T follicular helper cell (primary cell): ENCODE measurements around the gene ZNF423.

Source experiments
- DNase-seq: peaks from one replicate; pipeline ENCODE4 v3.0.0-alpha.2; 2020; ENCODE audit warnings: low read depth

ZNF423 gene

DNA sequence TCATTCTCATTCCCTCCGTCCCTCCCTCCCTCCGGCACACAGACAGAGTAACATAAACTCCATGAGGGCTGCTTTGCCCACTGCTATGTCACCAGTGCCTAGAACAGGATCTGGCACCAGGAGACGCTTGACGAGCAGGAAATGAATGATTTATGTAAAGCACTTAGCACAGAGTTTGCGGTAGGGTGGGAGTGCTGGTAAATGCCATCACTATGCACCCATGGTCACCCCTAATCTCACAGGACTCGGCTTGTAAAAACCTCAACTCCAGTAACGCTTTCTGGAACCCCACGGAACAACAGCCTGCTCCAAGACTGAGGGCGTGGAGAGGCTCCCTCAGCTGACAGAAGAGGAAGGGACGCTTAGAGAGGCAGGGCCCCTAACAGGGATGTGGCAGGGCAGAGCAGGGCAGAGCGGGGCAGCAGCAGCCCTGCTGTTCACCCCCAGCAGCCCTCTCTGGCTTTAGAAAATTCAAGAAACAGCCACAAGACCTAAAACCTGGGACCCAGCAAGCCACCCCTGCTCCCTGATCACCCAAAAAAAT, 325.4 kb downstream of the ZNF423 start:
- no peak for DNase-seq

DNA sequence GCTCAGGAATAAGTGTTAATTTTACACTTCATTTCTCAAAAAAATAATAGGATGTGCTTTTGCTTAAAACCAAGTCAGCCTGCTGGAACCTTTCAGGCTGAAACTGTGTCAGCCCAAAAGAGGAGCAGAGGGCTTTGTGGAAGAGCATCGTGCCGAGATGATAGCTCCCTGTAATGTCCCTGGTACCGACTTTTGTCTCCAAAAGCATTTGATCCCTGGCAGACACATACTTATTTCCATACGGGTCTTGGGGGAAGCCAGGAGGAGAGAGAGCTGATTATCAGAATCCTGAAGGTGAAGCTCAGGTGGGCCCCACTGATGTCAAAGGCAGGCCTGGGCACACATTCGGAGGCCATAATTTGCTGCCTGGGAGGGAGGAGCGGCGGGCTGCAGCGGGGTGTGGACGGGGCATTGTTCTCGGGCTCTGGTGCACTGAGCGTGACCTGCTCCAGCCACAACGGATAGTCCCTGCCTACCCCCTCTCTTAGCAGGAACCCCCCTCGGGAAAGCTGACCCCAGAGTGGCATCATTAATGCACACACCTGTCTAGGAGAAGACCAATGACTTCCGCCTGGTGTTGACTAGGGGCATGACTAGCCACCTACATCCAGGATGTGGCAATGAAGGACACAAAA, 326.4 kb downstream of the ZNF423 start:
- no peak for DNase-seq

DNA sequence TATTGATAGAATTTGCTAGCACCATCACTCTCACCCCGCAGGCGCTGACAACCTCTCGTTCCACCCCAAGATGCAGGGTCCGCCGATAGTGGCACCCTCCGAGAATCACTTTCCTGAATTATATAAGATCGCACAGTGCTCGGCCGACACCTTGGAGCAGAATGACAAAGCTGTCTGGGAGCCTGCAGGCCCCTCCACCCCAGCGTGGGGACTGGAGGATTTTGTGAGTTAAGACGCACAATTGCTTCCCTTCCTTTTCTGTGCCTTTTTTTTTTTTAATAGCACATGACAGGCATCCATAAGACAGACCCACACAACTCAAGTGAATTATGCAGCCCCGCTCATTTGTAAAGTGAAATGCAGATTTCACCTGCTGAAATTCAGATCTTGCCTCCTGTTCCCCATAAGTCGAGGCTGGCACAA, 327.0 kb downstream of the ZNF423 start:
- DNase-seq: no peak

DNA sequence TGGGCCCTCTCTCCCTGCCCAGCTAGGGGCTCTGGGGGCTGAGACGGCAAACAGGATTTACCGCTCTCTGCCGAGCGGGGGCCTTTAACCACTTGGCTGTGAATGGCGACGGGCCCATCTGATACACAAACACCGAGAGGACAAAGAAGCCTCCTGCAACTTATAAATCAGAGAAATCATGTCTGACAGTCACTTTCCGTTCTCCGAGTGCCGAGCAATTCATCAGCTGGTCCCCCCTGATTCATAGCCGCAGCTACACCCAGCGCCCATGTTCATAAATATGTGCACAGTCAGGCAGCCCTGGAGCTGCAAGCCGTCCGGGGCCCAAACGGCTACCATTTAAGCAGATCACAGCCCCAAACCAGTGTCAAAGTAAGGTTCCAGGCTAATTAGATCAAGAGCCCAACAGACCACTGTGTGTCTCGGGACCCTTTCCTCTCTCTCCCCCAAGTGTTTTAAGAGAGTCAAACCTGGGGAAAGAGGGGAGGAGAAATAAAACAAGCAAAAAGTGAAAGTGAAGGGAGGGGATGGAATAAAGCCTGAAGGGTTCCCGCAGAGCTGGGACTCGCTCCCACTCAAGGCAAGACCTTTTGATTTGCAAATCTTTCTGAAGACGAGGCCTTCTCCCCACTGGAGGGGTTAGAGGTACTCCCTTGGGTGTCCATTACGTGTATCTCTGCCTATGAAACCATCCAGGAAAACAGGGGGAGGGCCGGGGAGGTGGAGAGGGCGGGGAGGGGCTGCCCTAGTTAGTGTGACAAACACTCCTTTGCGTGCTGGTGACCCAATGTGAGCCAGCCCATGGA, 327.6 kb downstream of the ZNF423 start:
- no peak for DNase-seq

DNA sequence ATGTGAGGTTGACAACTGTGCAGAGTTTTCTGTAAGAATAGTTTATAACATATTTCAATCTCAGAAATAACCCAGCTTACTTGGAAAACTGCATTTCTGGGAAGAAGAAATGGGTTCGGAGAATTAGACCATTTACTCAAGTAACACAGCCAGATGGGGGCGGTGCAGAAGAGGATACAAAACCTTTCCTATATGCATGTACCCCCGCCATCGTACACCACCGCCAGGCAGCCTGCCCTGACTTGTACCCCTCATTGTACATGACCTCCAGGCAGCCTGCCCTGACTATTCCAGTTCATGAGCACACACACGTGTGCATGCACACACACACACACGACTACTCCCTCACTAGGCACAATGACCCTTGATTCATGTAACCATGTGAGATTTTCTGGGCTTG, 328.3 kb downstream of the ZNF423 start:
- DNase-seq: no peak

DNA sequence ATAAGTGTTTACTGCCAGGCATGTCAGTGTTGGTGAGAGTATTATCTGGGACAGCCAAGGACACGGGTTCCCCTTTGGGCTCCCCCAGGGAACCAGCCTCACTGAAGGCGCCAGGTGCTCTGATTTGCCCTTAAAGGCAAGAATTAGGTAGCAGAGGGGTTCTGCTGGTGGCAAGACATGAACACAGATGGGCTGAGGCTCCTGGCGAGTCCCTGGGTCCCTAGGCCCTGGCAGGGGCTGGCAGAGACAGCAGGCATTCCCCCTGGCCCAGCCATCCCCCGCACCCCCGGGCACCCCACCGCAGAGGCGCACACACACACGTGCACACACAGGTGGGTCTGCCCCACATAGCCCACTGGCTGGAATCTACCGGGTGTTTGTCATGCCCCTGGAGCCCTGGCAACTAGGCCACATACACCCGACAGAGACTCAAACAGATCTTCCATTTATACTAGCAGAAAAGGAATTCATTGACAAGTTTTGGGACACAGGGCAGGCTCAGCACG, 329.0 kb downstream of the ZNF423 start:
- DNase-seq: no peak

DNA sequence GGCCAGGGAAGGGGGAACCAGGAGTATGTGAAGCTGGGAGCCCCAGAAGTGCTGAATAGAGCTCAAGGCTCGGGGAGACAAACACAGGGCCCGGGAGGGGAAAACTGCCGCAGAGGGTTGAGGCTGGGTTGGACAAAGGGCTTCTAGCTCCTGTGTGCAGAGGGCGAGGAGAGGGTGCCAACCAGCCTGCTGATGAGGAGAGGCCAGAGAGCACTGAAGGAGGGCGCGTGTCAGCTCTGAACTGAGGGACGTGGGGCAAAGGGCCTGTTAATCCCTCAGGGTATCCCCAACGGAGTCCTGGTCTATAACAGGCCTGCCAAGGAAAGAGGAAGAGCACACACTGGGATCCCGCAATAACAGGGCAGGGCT, 331.0 kb downstream of the ZNF423 start:
- no peak for DNase-seq

DNA sequence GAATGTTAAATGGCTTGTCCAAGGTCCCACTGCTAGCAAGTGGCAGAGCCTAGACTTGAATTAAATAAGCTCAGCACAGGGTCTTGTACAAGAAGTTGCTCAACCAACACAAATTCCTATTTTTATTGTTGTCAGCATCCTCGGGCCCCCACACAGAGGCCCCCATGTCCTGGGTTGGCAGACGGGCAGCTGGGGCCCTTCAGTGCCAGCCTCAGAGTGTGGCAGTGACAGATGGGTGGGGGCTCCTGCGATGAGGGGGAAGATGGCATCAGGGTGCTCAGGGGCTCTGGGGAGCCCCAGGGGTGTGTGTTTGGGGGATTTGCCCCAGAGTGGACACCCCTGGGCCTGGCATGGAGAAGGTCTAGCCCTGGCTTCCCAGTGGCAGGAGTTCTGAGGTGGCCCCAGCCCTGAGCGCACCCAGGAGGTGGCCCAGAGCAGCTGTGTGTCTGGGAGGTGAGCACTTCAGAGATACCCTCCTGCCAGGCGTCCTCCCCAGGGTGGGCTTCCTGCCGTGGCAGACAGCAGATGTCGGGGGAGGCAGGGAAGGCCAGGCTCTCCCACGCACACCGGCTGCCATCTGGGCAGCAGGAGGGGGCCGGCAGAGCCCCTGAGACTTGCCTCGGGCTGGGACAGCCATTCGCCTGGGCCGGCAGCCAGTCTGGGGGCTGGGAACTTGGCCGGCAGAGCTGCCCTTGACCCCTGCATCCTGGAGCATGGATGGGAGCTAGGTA, 331.5 kb downstream of the ZNF423 start:
- DNase-seq: no peak

DNA sequence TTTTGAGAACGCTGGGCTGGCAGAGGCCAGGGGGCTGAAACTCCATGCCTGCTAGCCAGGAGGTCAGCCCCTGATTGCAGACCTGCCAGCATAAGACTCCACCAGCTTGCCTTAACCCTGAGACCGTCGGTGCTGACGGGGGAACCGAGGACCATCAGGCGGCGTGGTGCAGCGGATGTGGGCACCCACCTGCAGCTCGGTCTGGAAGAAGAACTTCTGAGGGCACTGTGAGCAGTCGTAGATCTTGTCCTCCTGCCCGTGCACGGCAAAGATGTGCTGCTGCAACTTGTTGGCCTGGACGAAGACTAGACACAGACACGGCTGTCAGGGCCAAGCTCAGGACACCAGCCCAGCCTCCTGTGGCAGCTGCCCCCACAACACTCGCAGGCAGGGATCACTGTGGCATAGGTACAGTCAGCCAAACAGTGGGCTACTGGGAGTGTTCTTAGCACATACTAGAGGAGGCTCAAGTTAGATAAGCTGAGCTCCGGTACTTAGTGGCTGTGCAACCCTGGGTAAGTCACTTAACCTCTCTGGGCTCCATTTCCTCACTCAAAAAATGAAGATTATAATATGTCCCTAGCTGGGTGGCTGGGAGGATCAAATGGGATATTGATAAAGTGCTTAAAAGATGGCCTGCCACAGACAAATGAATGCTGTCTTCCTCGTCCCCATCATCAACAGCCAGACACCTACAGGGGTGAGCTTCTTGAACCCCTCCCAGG, 332.3 kb downstream of the ZNF423 start:
- no peak for DNase-seq

DNA sequence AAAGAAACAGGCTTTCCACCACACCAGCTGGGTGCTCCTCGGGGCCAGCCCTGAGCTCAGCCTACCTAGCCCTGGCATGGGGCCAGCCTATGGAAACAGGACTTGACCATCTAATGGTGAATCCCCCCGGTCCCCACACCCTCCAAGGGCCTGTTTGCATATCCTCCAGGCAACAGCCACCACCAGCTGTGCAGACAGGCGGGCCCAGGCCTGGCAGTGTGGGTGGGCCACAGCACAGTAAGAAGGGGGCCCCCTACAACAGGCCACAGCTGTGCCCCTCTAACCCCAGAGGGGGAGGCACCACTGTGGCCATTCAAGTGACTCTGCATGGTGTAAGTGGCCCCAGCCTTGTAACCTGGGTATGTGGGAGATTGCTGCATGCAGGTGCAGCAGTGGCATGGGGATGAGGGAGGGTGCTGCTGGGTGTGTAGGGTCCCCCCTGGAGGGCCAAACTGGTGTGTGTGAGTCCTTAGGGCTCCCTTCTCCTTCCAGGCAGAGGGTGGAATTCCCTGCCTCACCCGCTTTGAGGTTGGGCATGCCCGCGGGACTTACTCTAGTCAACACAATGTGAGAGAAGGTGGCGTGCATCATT, 334.1 kb downstream of the ZNF423 start:
- no peak for DNase-seq

DNA sequence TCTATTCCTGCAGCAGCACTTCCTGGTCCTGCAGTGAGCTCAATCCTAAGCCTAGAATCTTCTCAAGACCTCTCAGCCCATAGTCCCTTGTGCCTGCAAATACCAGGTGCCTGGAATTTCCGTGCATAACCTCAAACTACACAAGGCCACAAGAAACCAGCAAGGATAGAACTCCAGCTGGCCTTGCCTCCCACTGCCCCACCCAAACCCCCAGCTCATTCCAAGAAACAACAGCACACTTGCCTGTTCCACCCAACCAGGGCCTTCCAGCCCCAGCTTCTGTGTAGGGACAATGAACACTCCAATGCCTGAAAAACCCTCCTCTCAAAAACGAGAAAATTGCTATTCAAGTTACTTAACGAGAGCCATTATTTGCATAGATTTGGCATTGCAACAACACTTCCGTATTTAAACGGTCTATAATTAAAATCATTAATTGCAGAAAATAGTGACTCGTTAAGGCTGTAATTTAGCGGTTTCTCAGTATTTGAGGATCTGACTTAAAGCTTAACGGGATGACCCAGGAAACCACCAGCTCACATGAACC, 335.3 kb downstream of the ZNF423 start:
- no peak for DNase-seq

DNA sequence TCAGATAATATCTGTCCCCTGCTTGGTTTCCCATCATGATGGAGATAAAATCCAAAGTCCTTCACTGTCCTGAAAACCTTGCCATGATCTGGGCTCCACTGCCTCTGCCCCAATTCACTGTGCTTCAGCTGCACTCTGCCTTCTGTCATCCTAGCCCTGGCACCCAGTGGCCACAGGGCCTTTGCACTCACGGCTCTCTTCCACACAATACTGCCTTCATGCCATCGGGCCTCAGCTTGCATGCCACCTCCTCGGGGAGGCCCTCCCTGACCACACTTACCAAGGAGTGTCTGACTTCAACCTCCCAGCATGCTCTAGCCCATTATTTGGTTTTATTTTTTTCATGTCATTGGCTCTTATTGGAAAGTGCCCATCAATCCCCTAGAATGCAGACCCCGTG, 336.2 kb downstream of the ZNF423 start:
- no peak for DNase-seq

DNA sequence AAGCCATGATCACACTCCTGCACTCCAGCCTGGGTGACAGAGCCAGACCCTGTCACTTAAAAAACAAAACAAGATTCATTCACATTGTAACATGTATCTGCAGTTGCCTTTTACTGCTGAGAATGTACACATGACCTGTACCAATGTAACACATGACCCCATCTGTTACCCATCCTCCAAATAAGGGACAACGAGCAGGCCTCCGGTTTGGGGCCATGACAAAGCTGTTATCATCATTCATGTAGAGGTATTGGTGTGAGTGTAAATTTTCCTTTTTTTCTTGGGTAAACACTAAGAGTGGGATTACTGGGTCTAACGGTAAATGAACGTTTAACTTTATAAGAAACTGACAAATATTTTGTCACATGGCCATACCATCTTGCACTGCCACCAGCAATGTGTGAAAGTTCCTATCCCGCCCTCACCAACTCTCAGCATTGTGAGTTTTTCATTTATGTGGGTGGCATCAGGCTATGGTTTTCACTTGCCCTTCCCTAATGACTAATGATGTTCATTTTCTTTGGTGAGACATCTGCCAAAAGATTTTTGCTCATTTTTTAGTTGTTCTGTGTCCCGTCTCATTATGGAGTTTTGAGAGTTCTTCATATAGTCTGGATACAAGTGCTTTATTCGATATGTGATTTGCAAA, 336.8 kb downstream of the ZNF423 start:
- no peak for DNase-seq

DNA sequence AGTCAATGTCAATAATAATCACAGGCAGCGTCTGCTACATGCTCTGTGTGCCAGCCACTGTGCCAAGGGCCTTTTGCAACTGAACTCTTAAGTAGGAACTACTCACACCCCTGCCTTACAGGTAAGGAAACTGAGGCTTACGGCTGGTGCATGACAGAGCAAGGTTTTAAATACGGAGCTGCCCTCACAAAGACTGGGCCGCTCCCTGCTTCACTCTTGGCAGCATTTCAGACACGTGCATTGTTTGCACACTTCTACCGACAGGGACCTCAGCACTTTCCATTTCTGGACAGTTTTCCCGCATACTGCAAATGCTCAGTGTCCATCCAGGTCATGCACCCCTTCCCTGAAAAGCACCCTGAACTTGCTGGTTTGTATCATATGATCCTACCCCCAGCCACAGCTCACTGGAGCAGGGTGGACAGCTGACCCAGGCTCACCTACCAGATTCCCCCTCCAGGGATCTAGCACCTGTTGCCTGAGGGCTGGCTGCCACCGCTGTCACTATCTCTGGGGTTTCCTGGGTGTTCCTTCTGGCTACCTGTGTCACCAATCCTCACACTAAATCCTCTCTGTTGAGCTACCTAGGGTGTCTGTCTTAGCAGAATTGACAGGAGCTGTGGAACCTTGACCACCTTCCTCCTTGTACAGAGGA, 339.4 kb downstream of the ZNF423 start:
- DNase-seq: no peak

DNA sequence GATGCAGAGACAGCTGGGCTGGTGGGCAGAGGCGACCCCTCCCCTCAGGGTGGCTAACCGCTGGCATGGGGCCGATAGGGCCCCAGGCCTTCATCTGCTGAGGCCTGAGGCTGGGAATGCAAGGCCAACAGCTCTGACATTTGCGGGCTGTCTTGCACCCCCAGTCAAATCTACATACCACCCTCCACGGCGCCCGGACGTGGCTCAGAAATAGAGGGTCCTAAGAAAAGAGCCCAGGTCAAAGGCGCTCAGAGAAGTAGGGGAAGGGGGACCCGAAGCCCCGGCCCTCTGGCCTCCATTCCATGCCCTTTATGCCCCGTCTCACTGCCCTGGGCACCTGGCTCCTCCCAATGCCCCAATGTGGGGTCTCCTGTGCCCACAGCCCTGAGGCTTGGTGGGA, 340.1 kb downstream of the ZNF423 start:
- DNase-seq: no peak

DNA sequence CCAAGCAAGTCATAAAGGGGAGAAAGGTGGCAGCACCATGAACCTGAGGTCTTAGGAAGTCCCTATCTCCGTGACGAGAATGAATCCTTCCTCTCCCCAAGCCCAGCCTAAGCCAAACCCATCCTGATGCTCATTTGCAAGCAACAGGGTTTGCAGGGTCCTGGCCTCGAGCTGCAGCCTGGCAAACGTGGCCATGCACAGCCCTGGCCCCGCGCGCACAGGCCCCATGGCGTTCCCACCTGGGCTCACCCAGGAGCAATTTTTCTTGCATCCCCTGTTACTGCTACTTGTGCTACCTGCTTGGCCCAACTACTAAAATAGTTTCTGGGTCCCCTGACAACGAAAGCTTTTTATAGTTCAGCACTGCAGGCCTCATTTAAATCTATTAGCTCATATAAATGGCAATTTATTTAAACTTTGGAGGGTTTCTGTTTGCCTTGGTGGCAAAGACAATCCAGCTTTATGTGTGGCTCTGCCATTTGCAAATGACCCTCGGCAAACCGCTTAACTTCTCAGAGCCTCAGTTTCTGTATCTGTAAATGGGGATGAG, 340.8 kb downstream of the ZNF423 start:
- no peak for DNase-seq

DNA sequence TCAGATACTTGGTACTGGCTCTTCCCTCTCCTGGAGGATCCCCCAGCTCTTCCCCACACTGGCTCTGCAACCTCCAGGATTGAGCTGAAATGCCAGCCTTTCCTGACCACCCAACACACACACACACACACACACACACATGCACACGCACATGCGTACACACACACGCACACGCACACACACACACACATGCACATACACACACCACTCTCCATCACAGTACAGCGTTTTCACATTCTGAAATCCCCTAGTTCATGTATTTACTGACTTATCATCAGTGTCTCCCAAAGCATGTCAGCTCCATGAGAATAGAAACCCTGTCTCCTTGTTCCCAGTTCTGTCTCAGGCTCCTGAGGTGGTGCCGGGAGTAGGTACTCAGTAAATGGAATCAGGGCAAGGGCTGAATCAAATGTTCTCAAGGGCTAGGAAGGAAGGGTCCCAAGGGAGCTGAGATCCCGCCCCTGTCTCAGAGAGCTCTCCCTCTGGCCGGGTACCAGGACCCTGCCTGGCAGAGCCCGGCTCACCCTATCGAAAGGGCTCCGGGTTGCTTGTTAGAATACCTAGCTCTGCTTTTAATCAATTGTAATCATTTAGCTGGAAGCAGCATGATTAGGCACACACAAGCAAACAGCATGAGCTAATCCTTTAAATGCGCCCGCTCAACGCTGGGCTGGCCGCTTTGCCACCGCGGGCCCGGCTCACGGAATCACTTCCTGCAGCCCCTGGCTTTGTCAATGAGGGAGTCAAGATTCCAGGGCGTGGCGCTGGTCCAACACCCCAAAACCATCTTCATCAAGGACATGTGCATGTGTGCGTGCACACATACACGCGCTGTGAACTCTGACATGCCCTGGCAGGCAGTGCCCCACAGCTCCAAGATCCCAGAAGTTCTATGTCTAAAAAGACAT, 341.6 kb downstream of the ZNF423 start:
- DNase-seq: no peak

DNA sequence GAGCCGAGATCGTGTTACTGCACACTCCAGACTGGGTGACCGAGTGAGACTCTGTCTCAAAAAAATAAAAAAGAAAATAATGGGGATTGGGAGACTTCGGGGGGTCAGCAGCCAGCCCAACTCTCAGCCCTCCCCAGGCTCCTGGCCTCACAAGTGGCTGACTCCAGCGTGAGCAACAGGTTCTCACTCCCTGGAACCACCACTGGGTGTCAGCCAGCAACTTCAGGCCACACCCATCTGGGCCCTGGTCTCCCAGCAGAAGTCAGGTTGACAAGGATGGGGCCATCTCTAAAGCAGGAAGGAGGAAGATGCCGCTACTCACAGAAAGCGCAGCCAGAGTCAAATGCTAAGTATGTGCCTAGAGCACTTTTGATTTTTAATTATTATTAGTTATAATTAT, 342.9 kb downstream of the ZNF423 start:
- no peak for DNase-seq
